Peyer's patch (tissue), 4 donors: ENCODE results near the gene CDA. TPM values are rescaled to one million over a fixed set of nuclear protein-coding genes. Genes with fewer than 3 reads are reported as not detected.

Experiments
- DNase-seq, 3 donors: peaks; one replicate each; pipeline ENCODE4 v3.0.0-alpha.2; 2017 to 2019
- H3K27ac ChIP-seq, 4 donors: fragments of 200-600 bp; sonication (generic); one replicate each; pipeline ENCODE4 v1.5.1; 2016 to 2019
- H3K27me3 ChIP-seq, 2 donors: fragments of 200-600 bp; sonication (generic); one replicate each; pipeline ENCODE4 v1.5.1; 2019
- H3K36me3 ChIP-seq, 3 donors: fragments of 200-600 bp; sonication (generic); one replicate each; pipeline ENCODE4 v1.5.1; 2016 to 2019
- H3K4me1 ChIP-seq, 4 donors: fragments of 200-600 bp; sonication (generic); one replicate each; pipeline ENCODE4 v1.5.1; 2016 to 2019
- H3K4me3 ChIP-seq, 4 donors: fragments of 200-600 bp; sonication (generic); 1 replicate in 3 of 4; 2 replicates in 1 of 4; pipeline ENCODE4 v1.5.1; 2016 to 2019; ENCODE audit warnings: mild to moderate bottlenecking in 1 of 4
- H3K9me3 ChIP-seq, 4 donors: fragments of 200-600 bp; sonication (generic); one replicate each; pipeline ENCODE4 v1.5.1; 2016 to 2019; ENCODE audit warnings: mild to moderate bottlenecking in 1 of 4
- POLR2A ChIP-seq, 2 donors: fragments of 450-650 bp; IDR thresholded peaks; one replicate each; pipeline ENCODE4 v1.5.1; 2017; ENCODE audit warnings: antibody characterized with exemption in 2 of 2, mild to moderate bottlenecking in 2 of 2, moderate library complexity in 2 of 2
- total RNA-seq, 4 donors: library from RNA; depleted of rRNA; stranded (reverse); fragments of >200 nt; gene quantifications; one replicate each; pipeline ENCODE4 v1.1.0, GENCODE V29; 2016
- TF ChIP-seq, protein P1 (sequence below), 6 experiments: fragments of 450-650 bp in 4 of 6; fragments of 200-600 bp in 2 of 6; sonication (generic) in 1 of 6; IDR thresholded peaks; one replicate each; pipeline ENCODE4 v1.5.1; 2017 to 2019; ENCODE audit warnings: antibody characterized with exemption in 6 of 6, mild to moderate bottlenecking in 3 of 6, moderate library complexity in 1 of 6

Gene CDA
- total RNA-seq, 4 donors from 2014 or later = 33.9 to 47.1 (median 39.1) TPM; not detected in 1

DNA sequence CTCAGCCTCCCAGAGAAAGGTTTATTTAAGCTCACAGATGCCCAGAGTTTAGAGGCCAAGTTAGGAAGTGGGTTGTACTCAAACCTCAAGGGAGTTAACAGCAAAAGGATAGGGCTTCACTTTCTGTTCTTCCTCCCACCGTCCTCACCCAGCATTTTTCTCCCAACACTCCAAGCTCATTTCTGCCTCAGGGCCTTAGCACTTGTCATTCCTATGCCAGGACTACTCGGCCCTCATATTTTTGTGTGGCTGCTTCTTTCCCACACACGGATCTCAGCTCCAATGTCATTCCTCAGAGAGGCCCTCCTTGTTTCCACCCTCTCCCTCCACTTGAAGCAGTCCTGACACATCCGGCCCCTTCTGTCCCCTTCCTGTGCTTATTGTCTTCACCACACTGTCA is 23.7 kb upstream of the CDA start:
- Histone ChIP-seq H3K27ac (no peak overlapping the region), H3K4me3 (no peak overlapping the region), H3K36me3 (no peaks in the 10 kb centered on the region), H3K27me3 (no peaks in the 10 kb centered on the region), H3K4me1 (no peaks in the 10 kb centered on the region), H3K9me3 (peaks cover 0 to 2% (median 0%) of the 10 kb centered on the region in 4 donors)
- no peak for TF ChIP-seq POLR2A (IDR thresholded peaks at IDR 0.05)
- TF ChIP-seq, protein P1, sequence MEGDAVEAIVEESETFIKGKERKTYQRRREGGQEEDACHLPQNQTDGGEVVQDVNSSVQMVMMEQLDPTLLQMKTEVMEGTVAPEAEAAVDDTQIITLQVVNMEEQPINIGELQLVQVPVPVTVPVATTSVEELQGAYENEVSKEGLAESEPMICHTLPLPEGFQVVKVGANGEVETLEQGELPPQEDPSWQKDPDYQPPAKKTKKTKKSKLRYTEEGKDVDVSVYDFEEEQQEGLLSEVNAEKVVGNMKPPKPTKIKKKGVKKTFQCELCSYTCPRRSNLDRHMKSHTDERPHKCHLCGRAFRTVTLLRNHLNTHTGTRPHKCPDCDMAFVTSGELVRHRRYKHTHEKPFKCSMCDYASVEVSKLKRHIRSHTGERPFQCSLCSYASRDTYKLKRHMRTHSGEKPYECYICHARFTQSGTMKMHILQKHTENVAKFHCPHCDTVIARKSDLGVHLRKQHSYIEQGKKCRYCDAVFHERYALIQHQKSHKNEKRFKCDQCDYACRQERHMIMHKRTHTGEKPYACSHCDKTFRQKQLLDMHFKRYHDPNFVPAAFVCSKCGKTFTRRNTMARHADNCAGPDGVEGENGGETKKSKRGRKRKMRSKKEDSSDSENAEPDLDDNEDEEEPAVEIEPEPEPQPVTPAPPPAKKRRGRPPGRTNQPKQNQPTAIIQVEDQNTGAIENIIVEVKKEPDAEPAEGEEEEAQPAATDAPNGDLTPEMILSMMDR (IDR thresholded peaks at IDR 0.05) = no peak
- no peak for DNase-seq

DNA sequence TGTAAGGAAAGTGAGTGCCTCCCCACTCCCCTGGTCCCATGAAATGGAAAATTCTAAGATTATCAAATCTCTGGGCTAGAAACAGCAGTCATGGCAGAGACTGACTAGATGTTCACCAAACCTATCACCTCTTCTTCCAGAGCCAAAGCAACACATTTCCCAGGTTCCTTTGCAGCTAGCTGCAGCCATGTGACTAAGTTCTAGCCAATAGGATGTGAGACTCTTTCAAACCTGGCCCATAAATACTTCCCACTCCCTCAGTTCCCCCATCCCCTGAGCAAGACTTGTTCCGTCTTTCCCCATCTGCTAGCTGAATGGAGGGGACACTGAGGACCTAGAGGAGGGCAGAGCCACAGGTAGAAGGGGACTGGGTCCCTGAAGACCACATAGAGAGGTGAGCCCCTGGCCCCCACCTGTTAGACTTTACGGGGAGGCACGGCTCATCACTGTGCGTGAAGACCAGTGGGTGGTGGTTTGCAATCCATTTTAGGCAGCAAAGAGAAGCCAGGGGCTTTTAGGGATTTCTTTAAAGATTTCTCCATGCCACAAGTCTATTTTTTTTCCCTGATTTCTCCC is 19.3 kb upstream of the CDA start:
- Histone ChIP-seq H3K27me3 (no peaks in the 10 kb centered on the region), H3K36me3 (no peaks in the 10 kb centered on the region), H3K9me3 (peaks cover 0 to 8% (median 0%) of the 10 kb centered on the region in 4 donors)

DNA sequence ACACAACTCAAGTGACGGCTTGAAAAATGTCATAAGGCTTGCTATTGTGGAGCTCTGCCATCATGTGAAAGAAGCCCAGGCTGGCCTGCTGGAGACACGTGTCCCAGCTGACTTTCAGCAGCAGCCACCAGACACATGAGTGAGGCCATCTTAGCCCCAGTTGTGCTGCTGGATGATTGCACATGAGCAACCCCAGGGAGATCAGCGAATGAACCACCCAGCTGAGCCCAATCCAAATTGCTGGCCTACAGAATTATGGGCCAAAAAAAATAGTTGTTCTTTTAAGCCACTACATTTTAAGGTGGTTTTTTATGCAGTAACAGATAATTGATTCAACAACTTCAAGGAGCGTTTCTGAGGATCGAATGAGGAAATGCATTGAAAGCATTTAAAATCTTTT is 17.5 kb upstream of the CDA start:
- no peaks in the 10 kb centered on the region for H3K36me3 ChIP-seq
- peaks cover 0 to 8% (median 0%) of the 10 kb centered on the region in 4 donors for H3K9me3 ChIP-seq
- H3K4me1 ChIP-seq = no peaks in the 10 kb centered on the region
- no peak overlapping the region for H3K27ac ChIP-seq
- H3K27me3 ChIP-seq = no peaks in the 10 kb centered on the region
- TF ChIP-seq POLR2A (IDR thresholded peaks at IDR 0.05) = no peak
- TF ChIP-seq, protein P1 (IDR thresholded peaks at IDR 0.05) = no peak
- no peak overlapping the region for H3K4me3 ChIP-seq
- DNase-seq = no peak

More for the DNA sequence above, 19.3 kb upstream of the CDA start:
- no peak overlapping the region for H3K27ac ChIP-seq
- no peaks in the 10 kb centered on the region for H3K4me1 ChIP-seq
- DNase-seq = no peak
- no peak overlapping the region for H3K4me3 ChIP-seq
- TF ChIP-seq, protein P1 (IDR thresholded peaks at IDR 0.05) = no peak
- no peak for TF ChIP-seq POLR2A (IDR thresholded peaks at IDR 0.05)

DNA sequence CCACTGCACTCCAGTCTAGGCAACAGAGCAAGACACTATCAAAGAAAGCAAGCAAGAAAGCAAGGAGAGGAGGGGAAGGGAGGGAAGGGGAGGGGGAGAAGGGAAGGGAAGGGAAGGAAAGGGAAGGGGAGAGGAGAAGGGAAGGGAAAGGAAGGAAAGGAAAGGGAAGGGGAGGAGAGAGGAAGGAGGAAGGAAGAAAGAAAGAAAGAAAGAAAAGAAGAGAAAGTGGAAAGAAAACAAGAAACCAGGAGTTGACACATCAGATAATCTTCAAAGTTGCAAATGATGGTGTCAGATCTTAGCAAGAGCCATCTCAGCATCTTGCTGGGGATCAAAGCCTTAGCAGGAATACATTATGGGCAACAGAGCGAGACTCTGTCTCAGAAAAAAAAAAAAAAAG is 14.9 kb upstream of the CDA start:
- no peak for DNase-seq
- H3K4me1 ChIP-seq = no peaks in the 10 kb centered on the region
- no peak overlapping the region for H3K4me3 ChIP-seq
- no peaks in the 10 kb centered on the region for H3K36me3 ChIP-seq
- H3K27me3 ChIP-seq = no peaks in the 10 kb centered on the region
- TF ChIP-seq POLR2A (IDR thresholded peaks at IDR 0.05) = no peak
- TF ChIP-seq, protein P1 (IDR thresholded peaks at IDR 0.05) = no peak
- peaks cover 0 to 8% (median 0%) of the 10 kb centered on the region in 4 donors for H3K9me3 ChIP-seq
- no peak overlapping the region for H3K27ac ChIP-seq

DNA sequence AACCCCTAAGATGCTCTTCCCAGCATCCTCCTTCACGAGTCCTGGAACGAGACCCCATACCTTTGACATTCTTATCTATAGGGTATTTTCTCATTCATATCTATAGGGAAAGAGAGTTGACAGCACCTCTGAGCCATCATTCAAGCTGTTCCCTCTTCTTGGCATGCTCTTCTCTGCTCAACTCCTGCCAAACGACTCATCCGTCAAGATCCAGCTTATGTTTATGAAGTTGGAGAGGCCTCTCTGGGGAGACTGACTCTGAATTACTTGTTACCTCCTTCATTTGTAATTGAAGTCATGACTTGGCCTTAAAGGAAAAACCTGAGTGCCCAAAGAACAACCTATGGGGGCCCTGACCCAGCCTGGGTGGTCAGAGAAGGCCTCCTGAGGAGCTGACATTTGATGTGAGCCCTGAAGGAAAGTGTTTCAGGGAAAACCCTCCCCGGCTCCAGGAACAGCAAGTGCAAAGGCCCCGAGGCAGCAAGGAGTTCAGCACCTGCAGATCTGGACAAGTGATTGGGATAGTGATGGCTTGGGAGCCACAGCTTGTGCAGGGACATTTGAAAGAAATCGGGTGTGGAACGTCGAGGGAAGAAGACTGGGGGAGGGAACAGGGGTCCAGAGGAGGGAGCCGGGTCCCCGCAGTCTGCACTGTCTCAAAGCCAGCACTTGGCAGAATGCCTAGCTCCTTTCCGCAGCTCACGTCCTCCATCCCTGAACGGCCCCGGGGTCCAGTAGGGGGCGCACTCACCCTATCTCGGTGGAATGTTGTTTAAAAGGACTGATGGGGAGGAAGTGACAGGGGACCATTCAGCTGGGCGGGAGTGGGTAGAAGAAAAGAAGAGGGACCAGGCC is 14.0 kb upstream of the CDA start:
- Histone ChIP-seq H3K36me3 (no peaks in the 10 kb centered on the region), H3K9me3 (peaks cover 0 to 8% (median 0%) of the 10 kb centered on the region in 4 donors), H3K27ac (no peak overlapping the region), H3K4me1 (no peaks in the 10 kb centered on the region), H3K27me3 (no peaks in the 10 kb centered on the region), H3K4me3 (no peak overlapping the region)
- DNase-seq = peak; percentile 47 to 90 (median 89)
- TF ChIP-seq, protein P1 (IDR thresholded peaks at IDR 0.05) = peak in 5 of 6 experiments; percentile 7 to 84 (median 77)
- TF ChIP-seq POLR2A (IDR thresholded peaks at IDR 0.05) = no peak
